WTC11 (cell line): Measurements from ENCODE around the gene SART3. TPM values are rescaled to one million over a fixed set of nuclear protein-coding genes. Genes with fewer than 3 reads are reported as not detected.

Experiments
- ATAC-seq: fragments of 200-7000 bp; cut with Tn5 transposase; 2 replicates; pipeline ENCODE4 v1.10.0; 2021; ENCODE audit warnings: mild to moderate bottlenecking, moderate library complexity
- CTCF ChIA-PET: fragments of 300-600 bp; sonication (Branson Sonifier 250); formaldehyde crosslinking; loops from one replicate; lab custom pipeline; 2021; ENCODE audit warnings: antibody characterized with exemption; lab: Charles Lee
- POLR2A ChIA-PET: fragments of 350-600 bp; sonication (Branson Sonifier 250); formaldehyde crosslinking; loops from one replicate; lab custom pipeline; 2021; ENCODE audit warnings: antibody characterized with exemption; lab: Charles Lee
- DNase-seq: peaks from one replicate; pipeline ENCODE4 v3.0.0; 2021; ENCODE audit warnings: low spot score
- H3K27ac Mint-ChIP-seq: 2 replicates; pipeline ENCODE4 v1.8.0; 2021; ENCODE audit warnings: mixed read lengths
- H3K27me3 Mint-ChIP-seq: 2 replicates; pipeline ENCODE4 v1.8.0; 2021; ENCODE audit warnings: low read depth, mild to moderate bottlenecking, moderate library complexity, mixed read lengths
- H3K36me3 Mint-ChIP-seq: 2 replicates; pipeline ENCODE4 v1.8.0; 2021; ENCODE audit warnings: mixed read lengths
- H3K4me1 Mint-ChIP-seq: 2 replicates; pipeline ENCODE4 v1.8.0; 2022; ENCODE audit warnings: mixed read lengths
- H3K4me3 Mint-ChIP-seq: 2 replicates; pipeline ENCODE4 v1.8.0; 2021; ENCODE audit warnings: mild to moderate bottlenecking, moderate library complexity, mixed read lengths
- H3K9me3 Mint-ChIP-seq: 2 replicates; pipeline ENCODE4 v1.8.0; 2021; ENCODE audit warnings: mixed read lengths
- CBFB ChIP-seq: sonication (generic); formaldehyde crosslinking; IDR thresholded peaks from 2 replicates; pipeline ENCODE4 v1.8.1; 2022; ENCODE audit warnings: mild to moderate bottlenecking, low read depth, missing genetic modification reagents
- CREM ChIP-seq: sonication (generic); formaldehyde crosslinking; IDR thresholded peaks from 2 replicates; pipeline ENCODE4 v1.8.1; 2022; ENCODE audit warnings: mild to moderate bottlenecking, missing genetic modification reagents, moderate library complexity
- ZNF138 ChIP-seq: sonication (generic); formaldehyde crosslinking; conservative IDR thresholded peaks from 2 replicates; pipeline ENCODE4 v1.8.1; 2022; ENCODE audit warnings: mild to moderate bottlenecking, moderate library complexity, missing genetic modification reagents
- total RNA-seq: library from RNA; stranded (reverse); gene quantifications from 3 replicates; pipeline ENCODE4 v1.2.3, GENCODE V29; 2021
- TF ChIP-seq, protein P1 (sequence below): fragments of 200-600 bp; IDR thresholded peaks from 2 replicates; pipeline ENCODE4 v1.8.0; 2022; ENCODE audit warnings: antibody characterized with exemption
- TF ChIP-seq, protein P2 (sequence below): sonication (generic); formaldehyde crosslinking; IDR thresholded peaks from 2 replicates; pipeline ENCODE4 v1.8.1; 2023; ENCODE audit warnings: mild to moderate bottlenecking, missing genetic modification reagents, moderate library complexity
- TF ChIP-seq, protein P3 (sequence below): sonication (generic); formaldehyde crosslinking; IDR thresholded peaks from 2 replicates; pipeline ENCODE4 v1.8.1; 2022; ENCODE audit warnings: low read depth, missing genetic modification reagents, borderline replicate concordance
- TF ChIP-seq, protein P4 (sequence below): sonication (generic); formaldehyde crosslinking; IDR thresholded peaks from 2 replicates; pipeline ENCODE4 v1.8.0; 2022; ENCODE audit warnings: mild to moderate bottlenecking, missing genetic modification reagents
- TF ChIP-seq, protein P5 (sequence below): sonication (generic); formaldehyde crosslinking; IDR thresholded peaks from 2 replicates; pipeline ENCODE4 v1.8.1; 2023; ENCODE audit warnings: mild to moderate bottlenecking, missing genetic modification reagents, moderate library complexity
- TF ChIP-seq, protein P6 (sequence below): sonication (generic); formaldehyde crosslinking; IDR thresholded peaks from 2 replicates; pipeline ENCODE4 v1.8.0; 2023; ENCODE audit warnings: missing genetic modification reagents, mild to moderate bottlenecking, borderline replicate concordance
- TF ChIP-seq, protein P7 (sequence below): sonication (generic); formaldehyde crosslinking; conservative IDR thresholded peaks from 2 replicates; pipeline ENCODE4 v1.8.1; 2023; ENCODE audit warnings: mild to moderate bottlenecking, low read depth, missing genetic modification reagents, moderate library complexity

Gene SART3
- total RNA-seq, 1 experiment from 2014 or later, result 91.2 TPM

DNA sequence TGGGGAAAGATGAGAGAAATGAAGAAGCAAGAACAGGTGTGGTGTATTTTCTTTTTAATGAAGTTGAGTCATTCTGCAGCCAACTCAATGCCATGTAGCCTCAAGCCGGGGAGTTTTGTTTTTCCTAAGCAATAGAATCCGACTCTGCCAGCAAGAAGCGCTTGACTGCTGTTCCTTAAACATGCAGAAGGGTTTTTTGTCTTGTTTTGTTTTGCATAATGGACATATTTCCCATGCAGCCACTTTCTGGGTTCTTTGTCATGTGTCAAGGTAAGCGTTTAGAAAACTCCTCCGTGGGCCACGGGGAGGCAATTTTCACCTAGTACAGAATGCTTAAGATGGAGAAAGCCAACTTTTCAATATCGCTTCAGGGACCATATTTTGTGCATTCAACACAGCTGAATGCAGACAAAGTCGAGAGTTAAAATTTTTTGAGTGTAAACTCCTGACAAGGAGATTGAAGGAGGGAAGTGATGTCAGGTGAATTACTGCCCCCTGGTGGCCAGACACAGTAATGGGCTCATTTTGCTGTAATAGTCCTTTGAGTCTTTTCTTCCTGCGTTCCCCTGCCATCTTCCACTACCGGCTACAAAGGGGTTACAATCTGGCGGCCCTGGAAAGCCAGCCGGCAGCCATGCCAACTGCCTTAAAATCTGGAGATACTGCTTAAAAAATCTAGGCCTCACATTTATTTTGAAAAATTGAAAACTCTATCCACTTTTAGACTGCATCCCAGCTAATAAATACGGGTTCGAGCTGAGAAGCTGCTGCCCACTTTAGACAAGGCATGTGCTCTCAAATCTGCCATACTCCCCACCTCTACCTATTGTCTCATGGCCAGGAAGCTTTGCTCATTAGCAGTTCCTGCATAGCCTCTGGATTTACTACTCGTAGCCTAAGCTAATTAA is 49.1 kb downstream of the SART3 start:
- POLR2A ChIA-PET, result no interaction called here
- peak overlapping the region; percentile 68; the same call in 1 of the 2 replicates for H3K27ac Mint-ChIP-seq
- DNase-seq, result peak; percentile 85
- TF ChIP-seq, protein P1, sequence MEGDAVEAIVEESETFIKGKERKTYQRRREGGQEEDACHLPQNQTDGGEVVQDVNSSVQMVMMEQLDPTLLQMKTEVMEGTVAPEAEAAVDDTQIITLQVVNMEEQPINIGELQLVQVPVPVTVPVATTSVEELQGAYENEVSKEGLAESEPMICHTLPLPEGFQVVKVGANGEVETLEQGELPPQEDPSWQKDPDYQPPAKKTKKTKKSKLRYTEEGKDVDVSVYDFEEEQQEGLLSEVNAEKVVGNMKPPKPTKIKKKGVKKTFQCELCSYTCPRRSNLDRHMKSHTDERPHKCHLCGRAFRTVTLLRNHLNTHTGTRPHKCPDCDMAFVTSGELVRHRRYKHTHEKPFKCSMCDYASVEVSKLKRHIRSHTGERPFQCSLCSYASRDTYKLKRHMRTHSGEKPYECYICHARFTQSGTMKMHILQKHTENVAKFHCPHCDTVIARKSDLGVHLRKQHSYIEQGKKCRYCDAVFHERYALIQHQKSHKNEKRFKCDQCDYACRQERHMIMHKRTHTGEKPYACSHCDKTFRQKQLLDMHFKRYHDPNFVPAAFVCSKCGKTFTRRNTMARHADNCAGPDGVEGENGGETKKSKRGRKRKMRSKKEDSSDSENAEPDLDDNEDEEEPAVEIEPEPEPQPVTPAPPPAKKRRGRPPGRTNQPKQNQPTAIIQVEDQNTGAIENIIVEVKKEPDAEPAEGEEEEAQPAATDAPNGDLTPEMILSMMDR, result peak; percentile 95
- no peak for TF ChIP-seq CBFB
- TF ChIP-seq, protein P2, sequence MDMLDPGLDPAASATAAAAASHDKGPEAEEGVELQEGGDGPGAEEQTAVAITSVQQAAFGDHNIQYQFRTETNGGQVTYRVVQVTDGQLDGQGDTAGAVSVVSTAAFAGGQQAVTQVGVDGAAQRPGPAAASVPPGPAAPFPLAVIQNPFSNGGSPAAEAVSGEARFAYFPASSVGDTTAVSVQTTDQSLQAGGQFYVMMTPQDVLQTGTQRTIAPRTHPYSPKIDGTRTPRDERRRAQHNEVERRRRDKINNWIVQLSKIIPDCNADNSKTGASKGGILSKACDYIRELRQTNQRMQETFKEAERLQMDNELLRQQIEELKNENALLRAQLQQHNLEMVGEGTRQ (CRISPR knock-in tag), result no peak
- TF ChIP-seq, all 79 proteins: peak for 1
- CTCF ChIA-PET, result interaction anchor here (0.6 to 2.3 kb wide), 19 partner anchors 10 to 594 kb away, joined by 3 to 15 read pairs (median 4); no protein-coding TSS in a partner anchor
- peaks cover 26% of the 10 kb centered on the region for H3K4me1 Mint-ChIP-seq
- peaks cover 12% of the 10 kb centered on the region for H3K9me3 Mint-ChIP-seq
- no peaks in the 10 kb centered on the region; the same call in 1 of the 2 replicates for H3K27me3 Mint-ChIP-seq
- H3K4me3 Mint-ChIP-seq, result peak overlapping the region; percentile 30
- H3K36me3 Mint-ChIP-seq, result peaks cover 2% of the 10 kb centered on the region; the same call in 1 of the 2 replicates
- ATAC-seq, result peak; percentile 3

DNA sequence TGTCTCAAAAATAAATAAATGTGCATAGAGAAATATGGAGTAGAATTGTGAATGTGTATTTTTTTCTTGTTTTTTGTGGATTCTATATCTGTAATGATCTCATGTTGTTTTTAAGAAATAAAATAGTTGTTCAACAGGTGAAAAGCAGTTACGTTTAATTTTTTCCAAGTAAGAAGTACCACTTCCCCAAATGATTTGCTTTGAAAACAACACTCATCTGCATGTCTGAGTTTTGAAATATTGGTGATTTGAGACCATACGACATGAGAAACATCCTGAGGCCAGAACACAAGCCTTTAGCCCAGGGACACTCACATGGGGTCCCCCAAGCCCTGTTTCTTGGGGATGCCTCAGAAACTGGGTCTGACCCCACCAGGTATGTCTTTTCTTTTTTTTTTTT is 50.1 kb downstream of the SART3 start:
- no peak overlapping the region for H3K27ac Mint-ChIP-seq
- peaks cover 2% of the 10 kb centered on the region; the same call in 1 of the 2 replicates for H3K36me3 Mint-ChIP-seq
- H3K4me1 Mint-ChIP-seq, result peaks cover 18% of the 10 kb centered on the region
- H3K9me3 Mint-ChIP-seq, result peaks cover 12% of the 10 kb centered on the region
- CTCF ChIA-PET, result interaction anchor here (0.6 to 2.3 kb wide), 5 partner anchors 60 to 606 kb away, joined by 3 to 15 read pairs (median 4); no protein-coding TSS in a partner anchor
- DNase-seq (no peak), ATAC-seq (no peak)
- POLR2A ChIA-PET, result no interaction called here
- no peak for TF ChIP-seq ZNF138 (CRISPR knock-in tag)
- TF ChIP-seq, protein P3, sequence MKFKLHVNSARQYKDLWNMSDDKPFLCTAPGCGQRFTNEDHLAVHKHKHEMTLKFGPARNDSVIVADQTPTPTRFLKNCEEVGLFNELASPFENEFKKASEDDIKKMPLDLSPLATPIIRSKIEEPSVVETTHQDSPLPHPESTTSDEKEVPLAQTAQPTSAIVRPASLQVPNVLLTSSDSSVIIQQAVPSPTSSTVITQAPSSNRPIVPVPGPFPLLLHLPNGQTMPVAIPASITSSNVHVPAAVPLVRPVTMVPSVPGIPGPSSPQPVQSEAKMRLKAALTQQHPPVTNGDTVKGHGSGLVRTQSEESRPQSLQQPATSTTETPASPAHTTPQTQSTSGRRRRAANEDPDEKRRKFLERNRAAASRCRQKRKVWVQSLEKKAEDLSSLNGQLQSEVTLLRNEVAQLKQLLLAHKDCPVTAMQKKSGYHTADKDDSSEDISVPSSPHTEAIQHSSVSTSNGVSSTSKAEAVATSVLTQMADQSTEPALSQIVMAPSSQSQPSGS, result no peak
- no peak for TF ChIP-seq CREM (CRISPR knock-in tag)
- TF ChIP-seq, protein P4, sequence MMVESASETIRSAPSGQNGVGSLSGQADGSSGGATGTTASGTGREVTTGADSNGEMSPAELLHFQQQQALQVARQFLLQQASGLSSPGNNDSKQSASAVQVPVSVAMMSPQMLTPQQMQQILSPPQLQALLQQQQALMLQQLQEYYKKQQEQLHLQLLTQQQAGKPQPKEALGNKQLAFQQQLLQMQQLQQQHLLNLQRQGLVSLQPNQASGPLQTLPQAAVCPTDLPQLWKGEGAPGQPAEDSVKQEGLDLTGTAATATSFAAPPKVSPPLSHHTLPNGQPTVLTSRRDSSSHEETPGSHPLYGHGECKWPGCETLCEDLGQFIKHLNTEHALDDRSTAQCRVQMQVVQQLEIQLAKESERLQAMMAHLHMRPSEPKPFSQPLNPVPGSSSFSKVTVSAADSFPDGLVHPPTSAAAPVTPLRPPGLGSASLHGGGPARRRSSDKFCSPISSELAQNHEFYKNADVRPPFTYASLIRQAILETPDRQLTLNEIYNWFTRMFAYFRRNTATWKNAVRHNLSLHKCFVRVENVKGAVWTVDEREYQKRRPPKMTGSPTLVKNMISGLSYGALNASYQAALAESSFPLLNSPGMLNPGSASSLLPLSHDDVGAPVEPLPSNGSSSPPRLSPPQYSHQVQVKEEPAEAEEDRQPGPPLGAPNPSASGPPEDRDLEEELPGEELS, result no peak
- TF ChIP-seq, protein P2 (CRISPR knock-in tag), result no peak
- H3K27me3 Mint-ChIP-seq, result no peaks in the 10 kb centered on the region; the same call in 1 of the 2 replicates
- no peak overlapping the region for H3K4me3 Mint-ChIP-seq

DNA sequence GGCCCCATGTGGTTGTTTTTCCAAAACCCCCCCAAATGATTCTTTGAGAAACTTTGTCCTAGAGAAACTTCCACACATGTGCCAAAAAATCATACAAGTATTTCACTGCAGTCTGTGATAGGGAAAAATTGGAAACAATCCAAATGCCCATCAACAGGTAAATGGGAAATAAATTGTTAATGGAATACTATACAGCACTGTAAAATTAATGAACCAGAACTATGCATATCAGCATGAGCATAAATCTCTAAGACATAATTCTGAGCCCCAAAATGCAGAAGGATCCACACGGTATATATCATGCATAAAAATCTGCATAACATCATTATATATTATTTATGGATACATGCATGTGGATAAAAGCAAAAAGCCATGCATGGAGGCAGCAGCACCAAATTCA is 51.2 kb downstream of the SART3 start:
- H3K27me3 Mint-ChIP-seq, result no peaks in the 10 kb centered on the region; the same call in 1 of the 2 replicates
- ChIA-PET POLR2A (no interaction called here), CTCF (no interaction called here)
- DNase-seq (no peak), ATAC-seq (no peak)
- peaks cover 2% of the 10 kb centered on the region; the same call in 1 of the 2 replicates for H3K36me3 Mint-ChIP-seq
- H3K4me1 Mint-ChIP-seq, result peaks cover 17% of the 10 kb centered on the region
- no peak overlapping the region for H3K4me3 Mint-ChIP-seq
- peaks cover 18% of the 10 kb centered on the region for H3K9me3 Mint-ChIP-seq
- H3K27ac Mint-ChIP-seq, result no peak overlapping the region
- TF ChIP-seq, protein P5, sequence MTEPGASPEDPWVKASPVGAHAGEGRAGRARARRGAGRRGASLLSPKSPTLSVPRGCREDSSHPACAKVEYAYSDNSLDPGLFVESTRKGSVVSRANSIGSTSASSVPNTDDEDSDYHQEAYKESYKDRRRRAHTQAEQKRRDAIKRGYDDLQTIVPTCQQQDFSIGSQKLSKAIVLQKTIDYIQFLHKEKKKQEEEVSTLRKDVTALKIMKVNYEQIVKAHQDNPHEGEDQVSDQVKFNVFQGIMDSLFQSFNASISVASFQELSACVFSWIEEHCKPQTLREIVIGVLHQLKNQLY, result no peak
- TF ChIP-seq, protein P6, sequence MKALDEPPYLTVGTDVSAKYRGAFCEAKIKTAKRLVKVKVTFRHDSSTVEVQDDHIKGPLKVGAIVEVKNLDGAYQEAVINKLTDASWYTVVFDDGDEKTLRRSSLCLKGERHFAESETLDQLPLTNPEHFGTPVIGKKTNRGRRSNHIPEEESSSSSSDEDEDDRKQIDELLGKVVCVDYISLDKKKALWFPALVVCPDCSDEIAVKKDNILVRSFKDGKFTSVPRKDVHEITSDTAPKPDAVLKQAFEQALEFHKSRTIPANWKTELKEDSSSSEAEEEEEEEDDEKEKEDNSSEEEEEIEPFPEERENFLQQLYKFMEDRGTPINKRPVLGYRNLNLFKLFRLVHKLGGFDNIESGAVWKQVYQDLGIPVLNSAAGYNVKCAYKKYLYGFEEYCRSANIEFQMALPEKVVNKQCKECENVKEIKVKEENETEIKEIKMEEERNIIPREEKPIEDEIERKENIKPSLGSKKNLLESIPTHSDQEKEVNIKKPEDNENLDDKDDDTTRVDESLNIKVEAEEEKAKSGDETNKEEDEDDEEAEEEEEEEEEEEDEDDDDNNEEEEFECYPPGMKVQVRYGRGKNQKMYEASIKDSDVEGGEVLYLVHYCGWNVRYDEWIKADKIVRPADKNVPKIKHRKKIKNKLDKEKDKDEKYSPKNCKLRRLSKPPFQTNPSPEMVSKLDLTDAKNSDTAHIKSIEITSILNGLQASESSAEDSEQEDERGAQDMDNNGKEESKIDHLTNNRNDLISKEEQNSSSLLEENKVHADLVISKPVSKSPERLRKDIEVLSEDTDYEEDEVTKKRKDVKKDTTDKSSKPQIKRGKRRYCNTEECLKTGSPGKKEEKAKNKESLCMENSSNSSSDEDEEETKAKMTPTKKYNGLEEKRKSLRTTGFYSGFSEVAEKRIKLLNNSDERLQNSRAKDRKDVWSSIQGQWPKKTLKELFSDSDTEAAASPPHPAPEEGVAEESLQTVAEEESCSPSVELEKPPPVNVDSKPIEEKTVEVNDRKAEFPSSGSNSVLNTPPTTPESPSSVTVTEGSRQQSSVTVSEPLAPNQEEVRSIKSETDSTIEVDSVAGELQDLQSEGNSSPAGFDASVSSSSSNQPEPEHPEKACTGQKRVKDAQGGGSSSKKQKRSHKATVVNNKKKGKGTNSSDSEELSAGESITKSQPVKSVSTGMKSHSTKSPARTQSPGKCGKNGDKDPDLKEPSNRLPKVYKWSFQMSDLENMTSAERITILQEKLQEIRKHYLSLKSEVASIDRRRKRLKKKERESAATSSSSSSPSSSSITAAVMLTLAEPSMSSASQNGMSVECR, result no peak
- TF ChIP-seq, protein P3, result no peak
- TF ChIP-seq, protein P7, sequence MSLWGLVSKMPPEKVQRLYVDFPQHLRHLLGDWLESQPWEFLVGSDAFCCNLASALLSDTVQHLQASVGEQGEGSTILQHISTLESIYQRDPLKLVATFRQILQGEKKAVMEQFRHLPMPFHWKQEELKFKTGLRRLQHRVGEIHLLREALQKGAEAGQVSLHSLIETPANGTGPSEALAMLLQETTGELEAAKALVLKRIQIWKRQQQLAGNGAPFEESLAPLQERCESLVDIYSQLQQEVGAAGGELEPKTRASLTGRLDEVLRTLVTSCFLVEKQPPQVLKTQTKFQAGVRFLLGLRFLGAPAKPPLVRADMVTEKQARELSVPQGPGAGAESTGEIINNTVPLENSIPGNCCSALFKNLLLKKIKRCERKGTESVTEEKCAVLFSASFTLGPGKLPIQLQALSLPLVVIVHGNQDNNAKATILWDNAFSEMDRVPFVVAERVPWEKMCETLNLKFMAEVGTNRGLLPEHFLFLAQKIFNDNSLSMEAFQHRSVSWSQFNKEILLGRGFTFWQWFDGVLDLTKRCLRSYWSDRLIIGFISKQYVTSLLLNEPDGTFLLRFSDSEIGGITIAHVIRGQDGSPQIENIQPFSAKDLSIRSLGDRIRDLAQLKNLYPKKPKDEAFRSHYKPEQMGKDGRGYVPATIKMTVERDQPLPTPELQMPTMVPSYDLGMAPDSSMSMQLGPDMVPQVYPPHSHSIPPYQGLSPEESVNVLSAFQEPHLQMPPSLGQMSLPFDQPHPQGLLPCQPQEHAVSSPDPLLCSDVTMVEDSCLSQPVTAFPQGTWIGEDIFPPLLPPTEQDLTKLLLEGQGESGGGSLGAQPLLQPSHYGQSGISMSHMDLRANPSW (CRISPR knock-in tag), result no peak
